Psoas muscle (tissue), 8 donors: ENCODE results near the gene ZNF664. TPM values are rescaled to one million over a fixed set of nuclear protein-coding genes. Genes with fewer than 3 reads are reported as not detected.

ENCODE experiments used
- ATAC-seq, 4 donors: fragments of 200-7000 bp; cut with Tn5 transposase; one replicate each; pipeline ENCODE4 v1.9.1; 2020; ENCODE audit warnings: moderate library complexity in 3 of 4, mild to moderate bottlenecking in 2 of 4
- DNase-seq, 2 donors: peaks; one replicate each; pipeline ENCODE4 v3.0.0-alpha.2; 2020
- H3K27ac ChIP-seq: fragments of 200-600 bp; one replicate; pipeline ENCODE4 v1.8.0; 2022
- H3K27me3 ChIP-seq, 3 donors: fragments of 200-600 bp in 1 of 3; one replicate each; pipeline versions ENCODE4 v1.6.1 to v1.8.0; 2013 to 2022; ENCODE audit warnings: low read length in 2 of 3, mild to moderate bottlenecking in 2 of 3, moderate library complexity in 1 of 3; ENCODE audit not compliant: insufficient read depth in 3 of 3
- H3K36me3 ChIP-seq, 2 donors: fragments of 200-600 bp in 1 of 2; one replicate each; pipeline versions ENCODE4 v1.6.1 to v1.8.0; 2013 to 2022; ENCODE audit warnings: low read depth in 1 of 2, mild to moderate bottlenecking in 1 of 2, moderate library complexity in 1 of 2; ENCODE audit not compliant: insufficient read depth in 1 of 2
- H3K4me1 ChIP-seq: fragments of 200-600 bp; one replicate; pipeline ENCODE4 v1.8.0; 2022
- H3K4me3 ChIP-seq: fragments of 200-600 bp; one replicate; pipeline ENCODE4 v1.8.0; 2022; ENCODE audit warnings: mild to moderate bottlenecking
- H3K9me3 ChIP-seq: fragments of 200-600 bp; one replicate; pipeline ENCODE4 v1.8.0; 2022
- CTCF ChIP-seq: fragments of 200-600 bp; IDR thresholded peaks from one replicate; pipeline ENCODE4 v1.8.0; 2022; ENCODE audit warnings: antibody characterized with exemption
- WGBS, 3 donors: extraction: QIAGEN DNeasy Blood & Tissue Kit; methylation state at CpG; one replicate each; pipeline versions ENCODE4 v1.1.6 to v1.1.7; 2013; 5-methylcytosine and 5-hydroxymethylcytosine counted together
- intact Hi-C, 2 donors: fragments of 100-400 bp; cut with DNase I; formaldehyde crosslinking; loops; one replicate each; pipeline versions ENCODE4 v1.11.0 to v1.14.2; 2022
- polyA plus RNA-seq, 3 donors: library from polyadenylated mRNA; stranded (reverse); fragments of 200-250 nt; gene quantifications; one replicate each; pipeline ENCODE4 v1.2.3, GENCODE V29; 2013
- total RNA-seq, 4 donors: library from RNA; stranded (reverse); fragmentation: NEBNext Ultra II Directional in 2 of 4; extraction: Animal tissue kit (Norgen Biotek cat#: 25700) in 2 of 4; gene quantifications; one replicate each; pipeline versions ENCODE4 v1.2.1 to v1.2.4, GENCODE V29; 2021 to 2023
- donor health status: healthy with polysubstance abuse.
- donor health status: DM: no; HTN: no; CAD: no; lungs with moderate emphysema.
- donor health status: Bipolar disorder and iron deficiency.
- donor health status: healthy.
- donor health status: DM: yes; HTN: yes; CAD: no.
- donor health status: DM: no; HTN: no; CAD: no.
- donor health status: DM: no; HTN: no; CAD: no.
- donor health status: DM: yes; HTN: yes; CAD: no.

The ZNF664 gene
- total and polyA plus RNA-seq, 7 donors: 25.1 to 69.3 (median 39.1) TPM

GRCh38 chr12:123963821-123964220 lies 9.2 kb upstream of the ZNF664 start:
- Histone ChIP-seq H3K4me1 (peaks cover 2% of the 10 kb centered on the region), H3K27ac (no peak overlapping the region)
- no peak for ATAC-seq

GRCh38 chr12:123965382-123965781 lies 7.6 kb upstream of the ZNF664 start:
- Histone ChIP-seq H3K27me3 (no peaks in the 10 kb centered on the region), H3K36me3 (peaks cover 2 to 5% of the 10 kb centered on the region in 2 donors), H3K9me3 (no peaks in the 10 kb centered on the region), H3K27ac (no peak overlapping the region), H3K4me3 (no peak overlapping the region), H3K4me1 (peaks cover 5% of the 10 kb centered on the region)
- intact Hi-C loops: loop anchor here in 1 of 2 donors (10.0 kb wide), 1 partner anchor 241 kb away; no protein-coding TSS in a partner anchor
- ATAC-seq: no peak
- 62 to 68% (median 63%) methylated on average over 5 of the region's 5 CpGs for WGBS, 3 donors
- DNase-seq: no peak
- no peak for TF ChIP-seq CTCF

More at GRCh38 chr12:123963821-123964220, 9.2 kb upstream of the ZNF664 start:
- Histone ChIP-seq H3K36me3 (peaks cover 2 to 5% of the 10 kb centered on the region in 2 donors), H3K27me3 (no peaks in the 10 kb centered on the region), H3K4me3 (no peak overlapping the region), H3K9me3 (no peaks in the 10 kb centered on the region)
- TF ChIP-seq CTCF: no peak
- intact Hi-C loops: loop anchor here in 1 of 2 donors (10.0 kb wide), 1 partner anchor 239 kb away; no protein-coding TSS in a partner anchor
- no peak for DNase-seq
- 93 to 97% (median 95%) methylated on average over 4 of the region's 4 CpGs for WGBS, 3 donors

- no peak overlapping the region for H3K27ac ChIP-seq
- 81 to 88% (median 81%) methylated on average over 3 of the region's 3 CpGs for whole genome bisulfite sequencing, 3 donors
These were observed 6.4 kb upstream of the ZNF664 start for GRCh38 chr12:123966596-123966995.

GRCh38 chr12:123967121-123967586 lies 5.9 kb upstream of the ZNF664 start:
- Histone ChIP-seq H3K4me3 (no peak overlapping the region), H3K27me3 (no peaks in the 10 kb centered on the region), H3K27ac (no peak overlapping the region), H3K4me1 (peaks cover 11% of the 10 kb centered on the region), H3K36me3 (peaks cover 2 to 5% of the 10 kb centered on the region in 2 donors), H3K9me3 (no peaks in the 10 kb centered on the region)
- no peak for DNase-seq
- no peak for TF ChIP-seq CTCF
- WGBS, 3 donors: 87 to 90% (median 88%) methylated on average over 8 of the region's 8 CpGs
- intact Hi-C loops: loop anchor here in 1 of 2 donors (10.0 kb wide), 1 partner anchor 242 kb away; no protein-coding TSS in a partner anchor
- ATAC-seq: no peak

More at GRCh38 chr12:123966596-123966995, 6.4 kb upstream of the ZNF664 start:
- Histone ChIP-seq H3K4me1 (peaks cover 10% of the 10 kb centered on the region), H3K4me3 (no peak overlapping the region), H3K36me3 (peaks cover 2 to 5% of the 10 kb centered on the region in 2 donors), H3K27me3 (no peaks in the 10 kb centered on the region), H3K9me3 (no peaks in the 10 kb centered on the region)
- intact Hi-C loops: loop anchor here in 1 of 2 donors (10.0 kb wide), 1 partner anchor 242 kb away; no protein-coding TSS in a partner anchor
- no peak for DNase-seq
- TF ChIP-seq CTCF: no peak
- ATAC-seq: peak in 1 of 4 donors; percentile 42

GRCh38 chr12:123971449-123971769 lies 1.6 kb upstream of the ZNF664 start:
- H3K4me1 ChIP-seq: peaks cover 22% of the 10 kb centered on the region

More at GRCh38 chr12:123971449-123971769, 1.6 kb upstream of the ZNF664 start:
- Histone ChIP-seq H3K36me3 (peaks cover 2 to 27% of the 10 kb centered on the region in 2 donors), H3K4me3 (peak overlapping the region; percentile 97), H3K9me3 (no peaks in the 10 kb centered on the region), H3K27me3 (no peaks in the 10 kb centered on the region), H3K27ac (peak overlapping the region; percentile 86)
- ATAC-seq (no peak), DNase-seq (no peak)
- intact Hi-C loops: no loop called here
- WGBS, 3 donors: 33 to 38% (median 38%) methylated on average over 10 of the region's 10 CpGs
- no peak for TF ChIP-seq CTCF
